Measurements from ENCODE around the gene PSME3.

PSME3 gene, protein sequence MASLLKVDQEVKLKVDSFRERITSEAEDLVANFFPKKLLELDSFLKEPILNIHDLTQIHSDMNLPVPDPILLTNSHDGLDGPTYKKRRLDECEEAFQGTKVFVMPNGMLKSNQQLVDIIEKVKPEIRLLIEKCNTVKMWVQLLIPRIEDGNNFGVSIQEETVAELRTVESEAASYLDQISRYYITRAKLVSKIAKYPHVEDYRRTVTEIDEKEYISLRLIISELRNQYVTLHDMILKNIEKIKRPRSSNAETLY

DNA sequence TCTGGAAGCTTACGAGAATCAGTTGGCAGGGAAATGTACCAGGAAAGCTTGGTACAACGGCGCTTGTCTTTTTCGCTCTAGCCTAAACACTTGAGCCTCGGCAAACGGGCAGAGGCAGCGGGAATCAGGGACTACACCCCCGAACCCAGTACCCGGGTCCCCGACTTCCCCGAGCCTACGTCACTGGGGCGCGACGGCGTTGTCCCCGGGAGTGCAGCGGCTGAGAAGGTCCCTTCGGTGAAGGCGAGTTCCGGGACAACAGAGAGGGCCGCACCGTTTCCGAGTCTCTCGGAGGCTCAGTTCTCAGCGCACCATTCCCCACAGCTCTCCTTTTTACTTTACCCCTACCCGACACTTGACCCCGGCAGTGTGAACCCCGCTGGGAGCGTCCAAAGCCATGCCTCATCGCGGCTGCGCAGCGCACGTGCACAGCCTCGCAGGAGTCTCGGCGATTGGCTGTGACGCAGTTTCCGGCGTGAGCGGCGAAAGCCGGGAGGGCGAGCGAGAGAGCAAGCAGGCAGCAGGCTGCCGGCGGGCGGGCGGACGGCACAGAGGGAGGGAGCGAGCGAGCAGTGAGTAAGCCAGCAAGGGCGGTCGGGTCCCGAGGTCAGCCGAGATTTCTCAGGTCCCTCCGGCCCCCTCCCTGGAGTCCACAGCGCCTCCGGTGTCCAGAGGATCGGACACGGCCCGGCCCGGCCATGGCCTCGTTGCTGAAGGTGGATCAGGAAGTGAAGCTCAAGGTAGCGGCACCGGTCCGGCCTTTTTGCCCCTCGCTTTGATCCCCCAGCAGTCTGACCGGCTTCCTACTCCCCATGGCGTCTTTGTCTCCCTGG lies at the start of gene PSME3:
Gene PSME3 (plus strand): TSS at position 464 of the 833 bp plus-strand sequence. CDS start 235 bp downstream, at position 699.
- DNase-seq (ENCODE audit: low read depth in 2 of 2) = peak; percentile 84 to 91
- TF ChIP-seq, protein P1, sequence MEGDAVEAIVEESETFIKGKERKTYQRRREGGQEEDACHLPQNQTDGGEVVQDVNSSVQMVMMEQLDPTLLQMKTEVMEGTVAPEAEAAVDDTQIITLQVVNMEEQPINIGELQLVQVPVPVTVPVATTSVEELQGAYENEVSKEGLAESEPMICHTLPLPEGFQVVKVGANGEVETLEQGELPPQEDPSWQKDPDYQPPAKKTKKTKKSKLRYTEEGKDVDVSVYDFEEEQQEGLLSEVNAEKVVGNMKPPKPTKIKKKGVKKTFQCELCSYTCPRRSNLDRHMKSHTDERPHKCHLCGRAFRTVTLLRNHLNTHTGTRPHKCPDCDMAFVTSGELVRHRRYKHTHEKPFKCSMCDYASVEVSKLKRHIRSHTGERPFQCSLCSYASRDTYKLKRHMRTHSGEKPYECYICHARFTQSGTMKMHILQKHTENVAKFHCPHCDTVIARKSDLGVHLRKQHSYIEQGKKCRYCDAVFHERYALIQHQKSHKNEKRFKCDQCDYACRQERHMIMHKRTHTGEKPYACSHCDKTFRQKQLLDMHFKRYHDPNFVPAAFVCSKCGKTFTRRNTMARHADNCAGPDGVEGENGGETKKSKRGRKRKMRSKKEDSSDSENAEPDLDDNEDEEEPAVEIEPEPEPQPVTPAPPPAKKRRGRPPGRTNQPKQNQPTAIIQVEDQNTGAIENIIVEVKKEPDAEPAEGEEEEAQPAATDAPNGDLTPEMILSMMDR (IDR thresholded peaks at IDR 0.05; ENCODE audit: low read depth, low read length) = no peak
- H3K4me3 ChIP-seq (replicated peaks in 1 of 2; ENCODE audit: low read depth in 2 of 2, low read length in 2 of 2) = peak within 1 kb of the TSS; percentile 93 to 95

DNA sequence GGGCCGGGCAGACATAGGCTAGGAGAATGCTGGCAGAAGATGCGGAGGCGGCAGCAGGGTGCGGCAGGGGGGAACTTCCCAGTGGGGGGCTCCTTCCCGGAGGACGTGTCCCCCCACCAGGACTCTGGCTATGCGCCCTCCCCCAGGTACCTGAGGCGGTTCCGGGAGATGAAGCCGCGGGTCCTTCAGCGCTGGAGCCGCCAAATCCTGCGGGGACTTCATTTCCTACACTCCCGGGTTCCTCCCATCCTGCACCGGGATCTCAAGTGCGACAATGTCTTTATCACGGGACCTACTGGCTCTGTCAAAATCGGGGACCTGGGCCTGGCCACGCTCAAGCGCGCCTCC lies 49.4 kb upstream of the PSME3 start:
- TF ChIP-seq, protein P1 (IDR thresholded peaks at IDR 0.05; ENCODE audit: low read depth, low read length) = no peak
- H3K4me3 ChIP-seq (replicated peaks in 1 of 2; ENCODE audit: low read depth in 2 of 2, low read length in 2 of 2) = peak overlapping the region in 1 of 2 donors; percentile 30
- DNase-seq (ENCODE audit: low read depth in 2 of 2) = peak in 1 of 2 donors; percentile 17

DNA sequence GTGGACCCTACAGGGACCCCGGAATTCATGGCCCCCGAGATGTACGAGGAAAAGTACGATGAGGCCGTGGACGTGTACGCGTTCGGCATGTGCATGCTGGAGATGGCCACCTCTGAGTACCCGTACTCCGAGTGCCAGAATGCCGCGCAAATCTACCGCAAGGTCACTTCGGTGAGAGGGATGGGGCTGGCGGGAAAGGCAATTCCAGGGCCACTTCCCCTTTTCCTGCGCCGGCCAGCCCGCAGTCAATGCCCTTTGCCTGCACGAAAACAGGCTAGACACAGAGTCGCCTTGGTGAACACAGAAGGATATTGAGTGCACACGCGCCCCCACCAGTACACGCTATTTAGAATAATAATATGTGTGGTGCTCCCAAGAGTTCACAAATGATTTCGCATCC lies 48.8 kb upstream of the PSME3 start:
- DNase-seq (ENCODE audit: low read depth in 2 of 2) = peak in 1 of 2 donors; percentile 14
- no peak overlapping the region for H3K4me3 ChIP-seq (replicated peaks in 1 of 2; ENCODE audit: low read depth in 2 of 2, low read length in 2 of 2)
- TF ChIP-seq, protein P1 (IDR thresholded peaks at IDR 0.05; ENCODE audit: low read depth, low read length) = no peak

DNA sequence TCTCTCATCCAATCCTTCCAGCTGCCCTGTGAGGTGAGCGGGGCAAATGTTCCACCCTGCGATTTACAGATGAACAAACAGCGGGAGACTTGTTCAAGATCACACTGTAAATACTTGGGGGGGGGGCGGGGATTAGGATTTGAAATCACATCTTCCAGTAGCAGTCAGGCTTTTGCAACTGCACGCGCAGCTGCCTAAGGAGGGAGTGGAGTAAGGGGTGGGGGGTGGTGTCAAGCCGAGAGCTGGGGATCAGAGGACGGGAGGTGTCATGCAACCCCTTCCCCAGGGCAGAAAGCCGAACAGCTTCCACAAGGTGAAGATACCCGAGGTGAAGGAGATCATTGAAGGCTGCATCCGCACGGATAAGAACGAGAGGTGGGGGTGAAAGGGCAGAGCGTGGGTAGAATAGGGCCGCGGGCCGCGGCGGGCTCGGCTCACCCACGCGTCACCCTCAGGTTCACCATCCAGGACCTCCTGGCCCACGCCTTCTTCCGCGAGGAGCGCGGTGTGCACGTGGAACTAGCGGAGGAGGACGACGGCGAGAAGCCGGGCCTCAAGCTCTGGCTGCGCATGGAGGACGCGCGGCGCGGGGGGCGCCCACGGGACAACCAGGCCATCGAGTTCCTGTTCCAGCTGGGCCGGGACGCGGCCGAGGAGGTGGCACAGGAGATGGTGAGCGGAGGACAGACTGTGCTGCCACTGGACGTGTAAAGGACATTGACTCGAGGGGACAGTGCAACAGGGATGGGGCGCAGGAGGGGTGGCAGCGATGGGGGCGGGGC lies 48.2 kb upstream of the PSME3 start:
- H3K4me3 ChIP-seq (replicated peaks in 1 of 2; ENCODE audit: low read depth in 2 of 2, low read length in 2 of 2) = no peak overlapping the region
- peak in 1 of 2 donors; percentile 32 for DNase-seq (ENCODE audit: low read depth in 2 of 2)
- TF ChIP-seq, protein P1 (IDR thresholded peaks at IDR 0.05; ENCODE audit: low read depth, low read length) = no peak

DNA sequence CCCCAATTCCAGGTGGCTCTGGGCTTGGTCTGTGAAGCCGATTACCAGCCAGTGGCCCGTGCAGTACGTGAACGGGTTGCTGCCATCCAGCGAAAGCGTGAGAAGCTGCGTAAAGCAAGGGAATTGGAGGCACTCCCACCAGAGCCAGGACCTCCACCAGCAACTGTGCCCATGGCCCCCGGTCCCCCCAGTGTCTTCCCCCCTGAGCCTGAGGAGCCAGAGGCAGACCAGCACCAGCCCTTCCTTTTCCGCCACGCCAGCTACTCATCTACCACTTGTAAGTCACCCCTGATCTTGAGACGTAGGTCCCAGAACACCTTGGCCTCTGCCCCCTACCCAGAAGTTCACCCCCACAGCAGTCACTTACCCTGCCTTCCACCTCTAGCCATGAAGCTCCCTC lies 45.9 kb upstream of the PSME3 start:
- no peak for DNase-seq (ENCODE audit: low read depth in 2 of 2)
- TF ChIP-seq, protein P1 (IDR thresholded peaks at IDR 0.05; ENCODE audit: low read depth, low read length) = no peak
- no peak overlapping the region for H3K4me3 ChIP-seq (replicated peaks in 1 of 2; ENCODE audit: low read depth in 2 of 2, low read length in 2 of 2)

DNA sequence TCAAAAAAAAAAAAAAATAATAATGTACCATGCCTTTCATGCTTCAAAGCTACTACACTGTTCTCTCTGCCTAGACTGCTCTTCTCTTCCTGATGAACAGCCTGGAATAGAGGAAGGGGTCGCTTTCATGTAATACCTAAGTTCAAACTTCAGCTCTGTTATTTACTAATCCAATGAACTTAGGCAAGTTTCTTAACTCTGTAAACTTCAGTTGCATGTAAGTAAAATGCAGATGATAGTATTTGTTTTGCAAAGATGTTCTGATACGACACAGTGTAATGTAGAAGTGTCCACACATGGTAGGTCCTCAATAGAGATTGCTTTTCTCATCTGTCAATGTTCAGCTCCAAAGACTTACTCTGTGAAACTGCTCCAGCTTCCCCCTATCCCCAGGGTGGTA lies 41.2 kb upstream of the PSME3 start:
- TF ChIP-seq, protein P1 (IDR thresholded peaks at IDR 0.05; ENCODE audit: low read depth, low read length) = no peak
- no peak for DNase-seq (ENCODE audit: low read depth in 2 of 2)
- H3K4me3 ChIP-seq (replicated peaks in 1 of 2; ENCODE audit: low read depth in 2 of 2, low read length in 2 of 2) = no peak overlapping the region
